HG02798 (cell line): Measurements from ENCODE around the gene ALPK1.

Experiments
- ATAC-seq: cut with Tn5 transposase; IDR thresholded peaks from one replicate; pipeline ENCODE4 v1.9.1; 2021; ENCODE audit warnings: mild to moderate bottlenecking; ENCODE audit not compliant: unreplicated experiment, poor library complexity

The ALPK1 gene

DNA sequence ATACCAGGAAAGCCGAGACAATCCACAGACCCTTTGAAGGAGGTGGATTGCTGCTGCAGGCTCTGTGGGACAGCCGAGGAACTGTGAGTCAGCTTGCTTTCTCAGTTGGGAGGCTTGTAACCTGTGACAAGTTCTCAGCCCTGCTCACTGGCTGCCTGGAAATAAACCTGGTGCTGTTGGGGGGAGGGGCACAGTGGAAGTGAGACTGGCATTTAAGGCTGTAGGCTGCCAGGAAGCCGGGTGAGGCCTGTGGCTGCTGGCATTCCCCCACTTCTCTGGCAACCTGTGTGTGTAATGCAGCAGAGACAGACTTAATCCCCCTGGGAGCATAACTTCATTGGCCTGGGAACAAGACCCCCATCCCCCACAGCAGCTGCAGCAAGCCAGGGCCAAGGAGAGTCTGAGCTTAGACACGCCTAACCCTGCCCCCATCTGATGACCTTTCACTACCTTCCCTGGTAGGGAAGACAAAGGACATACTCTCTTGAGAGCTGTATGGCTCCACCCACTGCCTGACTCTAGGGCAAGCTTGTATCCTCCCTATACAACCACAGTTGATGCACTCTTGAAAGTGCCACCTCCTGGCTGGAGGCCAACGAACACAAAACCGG, 64.1 kb downstream of the ALPK1 start:
- ATAC-seq, result peak; percentile 65

DNA sequence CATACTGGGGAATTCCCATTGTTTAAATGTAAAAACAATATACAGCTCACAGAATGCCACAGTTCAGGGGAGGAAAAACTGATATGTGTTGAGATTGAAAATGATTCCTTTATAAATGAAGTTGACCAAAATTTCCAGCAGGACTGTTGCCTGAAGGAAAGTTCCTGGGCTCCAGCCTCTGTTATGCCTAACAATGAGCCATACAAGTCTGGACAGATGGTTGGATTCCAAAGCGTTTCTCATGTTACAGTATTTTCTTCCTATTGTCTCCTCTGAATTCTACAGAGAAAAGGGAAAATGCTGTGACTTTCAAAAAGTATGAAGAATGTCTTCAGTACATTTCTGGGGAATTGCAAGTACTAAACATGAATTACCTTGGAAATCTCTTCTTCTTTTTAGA, 73.3 kb downstream of the ALPK1 start:
- no peak for ATAC-seq

DNA sequence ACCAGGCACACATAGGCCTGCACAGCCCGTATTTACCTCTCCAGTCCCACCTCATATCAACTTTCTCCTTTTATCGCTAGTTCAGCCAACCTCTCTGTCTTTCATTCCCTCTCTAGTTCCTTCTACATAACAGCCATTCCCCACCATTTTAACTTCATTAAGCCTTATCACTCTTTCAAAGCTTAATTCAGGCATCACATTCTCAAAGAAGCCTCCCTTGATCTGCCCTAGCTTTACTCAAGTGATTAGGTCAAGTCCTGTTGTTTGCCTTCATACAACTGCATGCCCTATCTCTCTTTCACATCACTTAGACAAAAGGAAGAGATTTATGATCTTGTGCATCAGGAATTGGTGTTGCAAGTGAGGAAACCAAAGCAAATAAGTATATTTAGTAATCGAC, 74.2 kb downstream of the ALPK1 start:
- no peak for ATAC-seq

DNA sequence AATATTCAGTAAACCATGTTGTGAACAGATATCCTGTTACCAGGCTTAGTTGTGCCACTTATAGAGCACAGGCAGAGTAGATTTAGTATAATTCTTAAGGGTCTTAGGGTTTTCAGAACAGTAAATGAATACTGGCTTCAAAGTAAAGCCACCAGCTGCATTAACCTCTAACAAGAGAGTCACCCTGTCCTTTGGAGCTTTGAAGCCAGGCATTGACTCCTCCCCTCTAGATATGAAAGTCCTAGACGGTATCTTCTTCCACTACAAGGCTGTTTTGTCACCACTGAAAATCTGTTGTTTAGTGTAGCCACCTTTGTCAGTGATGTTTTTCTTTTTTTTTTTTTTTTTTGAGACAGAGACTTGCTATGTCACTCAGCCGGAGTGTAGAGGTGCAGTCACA, 77.7 kb downstream of the ALPK1 start:
- ATAC-seq, result no peak

DNA sequence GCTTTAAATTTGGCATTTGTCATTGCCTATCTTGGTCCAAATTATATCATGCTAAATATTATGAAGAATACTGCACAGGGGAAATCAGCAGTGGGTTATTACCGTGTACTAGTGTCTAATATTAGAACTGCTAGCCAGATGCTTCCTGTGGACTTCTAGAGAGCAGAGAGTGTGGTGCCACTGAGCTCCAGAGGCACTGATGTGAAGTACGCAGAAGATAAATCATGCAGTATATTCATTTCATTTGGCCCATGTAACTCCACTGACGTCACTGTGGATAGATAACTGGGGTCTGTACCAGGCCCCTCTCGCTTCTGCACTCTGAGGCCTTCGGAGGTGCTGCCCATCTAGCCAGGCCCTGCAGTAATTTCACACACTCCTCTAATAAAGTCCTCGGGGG, 80.0 kb downstream of the ALPK1 start:
- ATAC-seq, result no peak

DNA sequence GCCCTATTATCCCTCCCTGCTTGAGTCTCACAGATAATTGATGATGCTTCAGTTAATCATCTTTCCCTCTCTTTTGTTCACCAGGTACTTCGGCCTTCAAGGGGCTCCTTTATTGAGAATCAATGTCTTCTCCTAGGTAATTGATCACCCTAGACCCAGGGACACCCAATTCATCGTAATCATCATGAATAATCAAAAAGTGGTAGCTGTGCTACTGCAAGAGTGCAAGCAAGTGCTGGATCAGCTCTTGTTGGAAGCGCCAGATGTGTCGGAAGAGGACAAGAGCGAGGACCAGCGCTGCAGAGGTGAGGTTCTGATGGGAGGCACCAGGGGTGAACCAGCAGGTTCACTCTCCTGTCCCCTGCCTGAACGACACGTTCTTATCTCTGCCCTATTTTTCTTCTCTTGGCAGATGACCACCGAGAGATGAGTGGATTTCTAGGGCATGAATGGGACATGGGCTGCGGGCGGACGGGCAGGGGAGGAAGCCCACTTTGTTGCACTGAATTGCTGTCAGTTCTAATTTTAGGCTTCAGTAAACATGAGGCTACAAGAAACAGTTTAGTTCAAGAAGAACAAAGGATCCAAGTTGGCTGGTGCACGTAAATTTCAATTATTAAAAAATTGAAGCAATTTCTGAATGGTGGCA, 80.5 kb downstream of the ALPK1 start:
- ATAC-seq, result no peak

DNA sequence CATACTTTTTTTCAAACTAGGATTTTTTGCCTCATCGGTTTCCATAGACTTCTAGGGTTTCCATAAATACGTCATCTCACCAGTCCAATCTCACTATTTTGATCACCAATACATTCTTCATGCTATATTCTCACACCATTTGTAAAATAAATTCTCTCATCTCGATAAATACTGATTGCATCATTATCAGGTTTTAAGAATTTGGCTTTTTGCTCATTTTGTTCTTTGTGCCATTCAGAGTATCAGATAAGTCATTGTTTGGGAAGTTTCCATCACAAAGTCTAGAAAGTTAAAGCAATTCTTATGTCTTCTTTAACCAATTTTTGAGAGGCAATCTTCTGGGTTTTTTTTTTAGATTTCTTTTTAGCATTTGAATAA, 81.1 kb downstream of the ALPK1 start:
- ATAC-seq, result no peak

DNA sequence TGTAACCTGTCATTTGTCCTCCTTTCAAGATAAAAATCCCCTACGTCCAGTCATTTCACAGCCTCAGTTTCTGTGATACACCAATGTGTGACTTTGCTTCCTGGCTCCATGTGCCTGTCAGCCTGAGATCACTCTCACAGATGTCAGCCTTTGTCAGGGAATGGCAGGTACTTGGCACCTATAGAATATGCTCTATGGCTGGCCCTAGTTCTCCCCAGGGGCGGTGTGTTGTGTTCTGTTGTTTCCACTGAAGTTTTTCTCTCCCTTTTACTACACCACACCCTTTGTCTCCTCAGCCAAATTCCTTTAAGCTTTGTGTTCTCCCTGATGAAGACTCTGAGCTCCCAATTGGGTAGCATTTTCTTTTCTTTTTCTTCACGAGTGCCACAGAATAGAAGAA, 81.7 kb downstream of the ALPK1 start:
- no peak for ATAC-seq

DNA sequence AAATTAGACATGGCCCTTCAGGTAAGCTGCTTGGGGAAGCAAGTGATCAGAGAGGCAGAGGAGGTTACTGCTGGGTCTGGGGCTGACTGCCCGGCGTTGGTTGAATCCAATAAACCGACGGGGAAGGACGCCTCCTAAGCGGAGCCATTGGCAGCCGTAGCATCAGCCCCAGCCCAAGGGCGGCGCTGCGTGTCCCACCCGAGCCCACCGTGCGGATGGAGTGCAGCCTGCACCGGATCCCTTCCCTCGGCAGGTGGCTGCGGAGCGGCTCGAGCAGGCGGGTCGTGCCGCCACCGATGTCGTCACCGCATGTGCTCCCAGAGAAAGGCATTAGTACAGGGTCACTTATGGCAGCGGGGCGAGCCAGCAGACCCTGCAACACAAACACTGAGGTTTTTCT, 82.1 kb downstream of the ALPK1 start:
- ATAC-seq, result no peak

DNA sequence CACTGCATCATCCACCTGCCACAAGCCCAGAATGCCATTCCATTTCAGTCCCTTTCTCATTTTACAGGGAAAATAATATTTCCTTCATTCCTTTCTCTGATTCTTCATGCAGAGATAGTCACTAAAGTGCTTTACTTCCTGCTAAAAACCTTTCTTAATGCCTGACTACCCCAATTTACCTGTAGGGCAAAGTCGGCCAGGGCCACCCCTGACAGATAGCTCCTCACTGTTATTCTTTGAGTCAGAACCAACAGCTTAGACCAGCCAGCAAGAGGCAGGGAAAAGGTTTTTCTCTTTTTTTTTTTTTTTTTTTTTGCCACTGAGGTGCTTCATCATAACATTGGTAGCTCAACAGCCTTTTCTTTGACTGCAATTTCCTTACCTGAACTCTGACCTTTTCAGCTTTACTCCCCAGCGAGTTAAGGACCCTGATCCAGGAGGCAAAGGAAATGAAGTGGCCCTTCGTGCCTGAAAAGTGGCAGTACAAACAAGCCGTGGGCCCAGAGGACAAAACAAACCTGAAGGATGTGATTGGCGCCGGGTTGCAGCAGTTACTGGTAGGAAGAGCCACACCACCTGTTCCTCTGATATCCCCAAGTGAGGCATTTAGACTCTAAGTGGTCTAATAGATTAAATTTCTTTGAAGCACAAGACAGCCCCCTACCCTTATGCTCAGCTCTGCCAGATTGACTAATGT, 85.0 kb downstream of the ALPK1 start:
- no peak for ATAC-seq

DNA sequence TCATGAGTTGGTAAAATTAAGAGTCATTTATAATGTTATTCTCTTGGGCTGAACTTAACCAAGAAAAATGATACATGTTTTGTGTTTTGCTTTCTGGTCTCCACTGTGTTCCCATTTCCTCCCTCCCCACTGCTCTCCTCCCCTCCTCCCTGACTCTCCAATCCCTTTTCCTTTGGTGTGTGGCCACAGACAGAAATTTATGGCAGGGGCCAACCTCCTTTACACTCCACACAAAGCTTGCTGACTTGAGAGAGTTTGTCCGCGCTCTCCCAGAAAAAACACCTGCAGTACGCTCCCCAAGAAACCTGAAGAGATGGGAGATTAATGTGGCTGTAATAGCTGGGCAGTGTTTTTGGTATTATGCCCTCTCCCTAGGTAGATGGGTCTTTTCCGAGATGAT, 88.9 kb downstream of the ALPK1 start:
- ATAC-seq, result no peak

DNA sequence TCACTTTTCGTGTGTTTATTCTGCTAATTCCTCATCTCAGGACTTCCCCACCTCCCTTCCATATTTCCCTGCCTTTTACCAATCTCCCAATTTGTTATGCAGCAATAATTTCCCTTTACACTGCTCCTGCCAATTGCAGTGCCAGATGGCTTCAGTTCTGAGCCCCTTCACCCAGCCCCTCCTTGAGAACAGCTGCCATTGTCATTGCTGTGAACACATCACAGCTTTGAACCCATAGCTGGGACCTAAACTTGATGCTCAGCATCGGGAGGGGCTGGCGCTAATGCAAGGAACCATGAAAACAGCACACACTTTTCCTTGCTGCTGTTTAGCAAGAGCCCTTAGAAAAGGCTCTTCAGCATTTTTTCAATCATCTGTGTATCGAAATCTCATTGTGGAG, 104.9 kb downstream of the ALPK1 start:
- ATAC-seq, result no peak

DNA sequence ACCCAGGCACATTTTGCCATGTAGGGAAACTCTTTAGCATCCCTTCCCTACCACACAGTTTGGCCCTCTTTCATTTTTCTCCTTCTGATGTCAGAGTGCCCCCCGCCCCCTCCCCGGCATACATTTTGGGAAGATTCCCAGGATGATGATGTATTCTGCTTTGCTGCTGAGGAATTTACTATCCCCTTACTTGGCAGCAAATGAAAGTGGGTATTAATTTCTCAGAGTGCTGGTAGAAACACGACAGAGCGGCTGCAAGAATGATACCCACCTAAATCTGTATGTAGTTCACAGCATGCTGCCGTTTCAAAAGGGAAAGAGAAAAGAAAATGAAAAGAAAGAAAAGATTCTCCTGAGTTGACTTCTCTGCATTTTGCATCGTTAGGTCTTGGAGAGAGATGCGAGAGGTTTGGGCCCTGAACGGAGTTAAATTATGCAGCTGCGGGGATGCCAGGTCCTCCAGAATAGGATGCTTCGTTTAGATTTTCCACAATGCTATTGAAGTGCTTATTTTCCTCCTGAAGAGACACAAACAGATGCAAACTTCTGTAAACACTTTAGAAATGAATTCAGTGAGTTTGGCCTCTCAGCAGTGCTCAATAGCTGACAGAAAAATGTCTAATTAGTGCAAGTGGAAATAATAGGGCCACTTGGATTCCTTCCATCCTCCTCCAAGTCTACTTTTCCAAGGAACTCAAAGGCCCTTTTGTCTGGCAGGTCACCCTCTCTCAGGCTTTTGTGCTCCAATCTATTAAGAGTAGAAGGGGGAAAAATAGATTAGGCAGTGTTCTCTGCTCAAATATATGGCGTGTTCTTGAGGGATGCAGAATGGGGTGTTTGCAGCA, 106.2 kb downstream of the ALPK1 start:
- no peak for ATAC-seq

DNA sequence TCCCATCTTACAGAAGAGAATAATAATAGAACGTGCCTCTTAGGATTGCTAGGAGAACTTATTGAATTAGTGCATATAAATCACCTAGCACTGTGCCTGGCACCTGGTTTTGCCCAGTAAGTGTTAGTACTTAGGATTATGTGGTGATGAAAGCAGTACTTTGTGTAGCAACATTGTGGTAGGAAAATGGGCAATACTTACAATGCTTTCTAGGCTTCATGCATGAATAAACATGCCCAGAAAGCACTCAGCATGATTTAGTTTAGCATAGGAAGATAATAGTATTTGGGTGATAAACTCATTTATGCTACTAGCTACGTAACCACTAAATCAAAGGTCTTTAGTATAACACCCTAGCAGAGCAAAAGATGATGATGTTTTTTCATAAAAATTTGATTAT, 113.2 kb downstream of the ALPK1 start:
- no peak for ATAC-seq

DNA sequence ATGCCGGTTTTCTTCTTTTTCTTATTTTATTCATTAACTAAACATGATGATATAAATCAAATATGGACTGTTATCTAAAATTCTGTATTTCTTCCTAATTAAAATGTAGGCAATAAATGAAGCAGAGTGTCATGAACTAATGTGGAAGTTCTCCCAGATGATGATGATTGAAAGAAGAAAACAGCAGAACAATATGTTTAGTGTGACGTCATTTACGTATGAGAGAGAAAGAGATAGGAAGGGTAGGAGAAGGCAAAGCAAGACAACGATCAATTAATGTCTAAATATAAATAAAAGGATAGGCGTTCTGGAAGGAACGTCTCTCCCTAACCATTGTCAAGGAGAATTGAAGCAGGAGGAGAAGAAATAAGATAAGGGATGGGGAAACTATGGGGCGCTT, 113.6 kb downstream of the ALPK1 start:
- no peak for ATAC-seq

DNA sequence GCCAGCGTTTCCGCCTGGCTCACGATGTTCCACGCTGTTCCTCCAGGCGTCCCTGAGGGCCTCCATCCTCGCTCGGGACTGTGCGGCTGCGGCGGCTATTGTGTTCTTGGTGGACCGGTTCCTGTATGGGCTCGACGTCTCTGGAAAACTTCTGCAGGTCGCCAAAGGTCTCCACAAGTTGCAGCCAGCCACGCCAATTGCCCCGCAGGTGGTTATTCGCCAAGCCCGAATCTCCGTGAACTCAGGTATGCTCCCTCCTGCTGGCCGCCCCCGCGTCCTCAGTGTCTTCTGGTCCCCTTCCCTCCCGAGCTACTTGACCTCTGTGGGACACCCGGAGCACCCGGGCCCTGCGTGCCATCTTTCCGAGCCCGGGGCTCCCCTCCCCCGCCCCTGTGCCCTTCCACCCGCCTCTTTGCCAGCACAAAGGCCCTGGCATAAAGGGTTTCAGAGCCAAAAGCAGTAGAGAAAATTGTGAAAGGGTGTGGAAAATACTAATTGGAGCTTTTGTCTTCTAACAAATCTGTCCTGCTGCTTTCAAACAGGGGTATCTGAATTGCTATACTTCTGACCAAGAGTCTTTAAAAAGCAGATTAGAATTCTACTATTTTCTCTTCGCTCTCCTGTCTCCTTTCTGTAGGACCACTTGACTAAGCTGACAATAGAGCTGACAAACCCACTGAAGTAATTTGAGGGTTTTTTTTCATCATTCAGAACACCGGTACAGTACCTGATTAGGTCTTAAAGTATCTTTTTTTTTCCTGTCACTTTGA, 114.8 kb downstream of the ALPK1 start:
- no peak for ATAC-seq

DNA sequence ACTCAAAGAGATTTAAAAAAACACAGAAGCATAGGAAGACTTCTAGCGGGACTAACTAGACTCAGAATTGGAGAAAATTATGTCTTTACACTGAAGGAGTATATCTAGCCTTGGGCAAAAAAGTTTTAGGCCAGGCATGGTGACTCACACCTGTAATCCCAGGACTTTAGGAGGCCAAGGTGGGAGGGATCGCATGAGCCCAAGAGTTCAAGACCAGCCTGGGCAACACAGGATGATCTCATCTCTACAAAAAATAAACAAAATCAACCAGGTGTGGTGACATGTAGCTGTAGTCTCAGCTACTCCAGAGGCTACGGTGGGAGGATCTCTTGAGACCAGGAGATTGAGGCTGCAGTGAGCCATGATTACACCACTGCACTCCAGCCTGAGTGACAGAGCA, 119.3 kb downstream of the ALPK1 start:
- no peak for ATAC-seq

DNA sequence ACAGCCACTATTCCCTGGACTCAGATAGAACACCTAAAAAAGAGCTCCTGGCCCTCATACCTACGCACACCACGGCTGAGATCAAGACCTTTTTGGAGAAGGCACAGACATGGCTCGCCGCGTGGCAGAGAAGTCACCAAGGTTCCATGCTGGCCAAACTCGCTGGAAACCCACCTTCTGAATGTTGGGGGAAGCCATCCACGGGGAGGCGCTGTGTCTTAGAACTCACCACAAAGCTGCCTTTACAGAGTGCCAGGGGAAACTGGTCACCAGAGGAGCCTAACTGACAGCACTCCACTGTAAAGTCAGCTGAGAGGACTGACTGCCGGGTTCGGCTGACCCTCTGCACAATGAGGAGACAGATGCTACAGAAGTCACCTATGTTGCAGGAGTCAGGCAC, 120.9 kb downstream of the ALPK1 start:
- ATAC-seq, result no peak

DNA sequence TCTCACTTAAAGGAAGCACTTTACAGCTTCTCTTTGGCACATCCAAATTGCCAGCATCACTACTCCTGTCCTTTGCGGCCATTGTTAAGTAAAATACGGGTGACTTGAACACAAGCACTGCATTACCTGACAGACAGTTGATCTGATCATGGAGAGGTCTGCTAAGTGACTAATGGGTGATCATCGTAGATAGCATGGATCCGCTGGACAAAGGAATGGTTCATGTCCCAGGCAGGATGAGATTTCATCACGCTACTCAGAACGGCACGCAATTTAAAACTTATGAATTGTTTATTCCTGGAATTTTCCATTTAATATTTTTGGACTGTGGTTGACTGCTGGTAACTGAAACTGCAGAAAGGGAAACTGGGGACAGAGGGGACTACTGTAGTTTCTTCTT, 124.7 kb downstream of the ALPK1 start:
- no peak for ATAC-seq

DNA sequence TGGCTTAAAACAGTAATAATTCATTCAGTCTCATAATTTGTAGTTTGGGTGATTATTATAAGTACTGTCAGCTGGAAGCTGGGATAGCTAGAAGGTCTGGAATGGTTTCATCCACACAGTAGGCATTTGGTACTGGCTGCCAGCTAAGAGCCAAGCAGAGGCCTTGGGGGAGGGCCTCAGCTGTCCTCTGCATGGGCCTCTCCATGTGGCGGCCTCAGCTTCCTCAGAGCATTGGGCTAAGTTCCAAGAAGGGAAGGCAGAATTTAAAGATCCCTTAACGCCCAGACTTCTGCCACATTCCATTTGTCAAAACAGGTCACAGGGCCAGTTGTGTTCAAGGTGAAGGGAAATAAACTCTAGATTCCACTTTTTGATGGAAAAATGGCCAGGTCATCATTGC, 125.5 kb downstream of the ALPK1 start:
- ATAC-seq, result no peak
